RWPE2 (cell line): Measurements from ENCODE around the gene LSG1.

ENCODE experiments used
- ATAC-seq: fragments of 200-7000 bp; cut with Tn5 transposase; 3 replicates; pipeline ENCODE4 v1.9.1; 2021; ENCODE audit warnings: low read depth
- DNase-seq: peaks from one replicate; pipeline ENCODE4 v3.0.0-alpha.2; 2020; ENCODE audit warnings: low spot score
- H3K27ac ChIP-seq: fragments of 450-650 bp; 2 replicates; pipeline ENCODE4 v1.5.1; 2017; ENCODE audit warnings: mild to moderate bottlenecking; ENCODE audit not compliant: poor library complexity, severe bottlenecking
- H3K27me3 ChIP-seq: fragments of 250-450 bp; sonication (Bioruptor Pico); 2 replicates; pipeline ENCODE4 v1.5.1; 2021; ENCODE audit warnings: mild to moderate bottlenecking, moderate library complexity; ENCODE audit not compliant: insufficient read depth, poor library complexity, severe bottlenecking
- H3K36me3 ChIP-seq: fragments of 250-450 bp; sonication (Bioruptor Pico); 2 replicates; pipeline ENCODE4 v1.5.1; 2020; ENCODE audit warnings: low read depth, mild to moderate bottlenecking, moderate library complexity
- H3K4me1 ChIP-seq: fragments of 250-450 bp; sonication (Bioruptor Pico); 2 replicates; pipeline ENCODE4 v1.5.1; 2021; ENCODE audit warnings: mild to moderate bottlenecking, moderate library complexity; ENCODE audit not compliant: insufficient read depth, poor library complexity, severe bottlenecking
- H3K4me3 ChIP-seq: fragments of 250-450 bp; sonication (Bioruptor Pico); 2 replicates; pipeline ENCODE4 v1.5.1; 2021; ENCODE audit warnings: mild to moderate bottlenecking, moderate library complexity; ENCODE audit not compliant: severe bottlenecking
- H3K9me3 ChIP-seq: fragments of 250-450 bp; sonication (Bioruptor Pico); 2 replicates; pipeline ENCODE4 v1.5.1; 2021; ENCODE audit warnings: mild to moderate bottlenecking, moderate library complexity; ENCODE audit not compliant: severe bottlenecking
- TF ChIP-seq, protein P1 (sequence below): fragments of 450-650 bp; IDR thresholded peaks from one replicate; pipeline ENCODE4 v1.5.1; 2017; ENCODE audit warnings: mild to moderate bottlenecking, moderate library complexity; ENCODE audit not compliant: poor library complexity, severe bottlenecking

Gene LSG1

GRCh38 chr3:194592798-194593752, 78.9 kb downstream of the LSG1 start:
- TF ChIP-seq, protein P1, sequence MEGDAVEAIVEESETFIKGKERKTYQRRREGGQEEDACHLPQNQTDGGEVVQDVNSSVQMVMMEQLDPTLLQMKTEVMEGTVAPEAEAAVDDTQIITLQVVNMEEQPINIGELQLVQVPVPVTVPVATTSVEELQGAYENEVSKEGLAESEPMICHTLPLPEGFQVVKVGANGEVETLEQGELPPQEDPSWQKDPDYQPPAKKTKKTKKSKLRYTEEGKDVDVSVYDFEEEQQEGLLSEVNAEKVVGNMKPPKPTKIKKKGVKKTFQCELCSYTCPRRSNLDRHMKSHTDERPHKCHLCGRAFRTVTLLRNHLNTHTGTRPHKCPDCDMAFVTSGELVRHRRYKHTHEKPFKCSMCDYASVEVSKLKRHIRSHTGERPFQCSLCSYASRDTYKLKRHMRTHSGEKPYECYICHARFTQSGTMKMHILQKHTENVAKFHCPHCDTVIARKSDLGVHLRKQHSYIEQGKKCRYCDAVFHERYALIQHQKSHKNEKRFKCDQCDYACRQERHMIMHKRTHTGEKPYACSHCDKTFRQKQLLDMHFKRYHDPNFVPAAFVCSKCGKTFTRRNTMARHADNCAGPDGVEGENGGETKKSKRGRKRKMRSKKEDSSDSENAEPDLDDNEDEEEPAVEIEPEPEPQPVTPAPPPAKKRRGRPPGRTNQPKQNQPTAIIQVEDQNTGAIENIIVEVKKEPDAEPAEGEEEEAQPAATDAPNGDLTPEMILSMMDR: peak; percentile 46
- H3K36me3 ChIP-seq: no peaks in the 10 kb centered on the region
- DNase-seq (peak; percentile 85), ATAC-seq (peak; percentile 96)
- H3K4me1 ChIP-seq: peaks cover 22% of the 10 kb centered on the region
- H3K27me3 ChIP-seq: no peaks in the 10 kb centered on the region
- peak overlapping the region; percentile 65 for H3K27ac ChIP-seq
- H3K9me3 ChIP-seq: no peaks in the 10 kb centered on the region
- no peak overlapping the region for H3K4me3 ChIP-seq
